Hematopoietic multipotent progenitor cell treated with erythropoietin and hydrocortisone succinate and interleukin-3 and kit ligand, for 17 days (in vitro differentiated cells): ENCODE measurements around the gene DLG2.
"Not testable (repeated sequence)": the region's sequence is repeated elsewhere in the genome, so short reads cannot be mapped to it uniquely, and the experiment has no call there.

Experiments used
- DNase-seq: peaks from one replicate; pipeline ENCODE4 v3.0.0-alpha.2; 2015; ENCODE audit warnings: low spot score

DLG2 gene

GRCh38 chr11:84833488-84834088, 793.6 kb downstream of the DLG2 start:
- DNase-seq: no peak

GRCh38 chr11:84830372-84830771, 796.8 kb downstream of the DLG2 start:
- no peak for DNase-seq

GRCh38 chr11:84829162-84829561, 798.0 kb downstream of the DLG2 start:
- no peak for DNase-seq

- DNase-seq: no peak
These were observed 798.5 kb downstream of the DLG2 start for GRCh38 chr11:84828616-84829015.

- DNase-seq: no peak
These were observed 802.0 kb downstream of the DLG2 start for GRCh38 chr11:84825106-84825660.

GRCh38 chr11:84824624-84825023, 802.5 kb downstream of the DLG2 start:
- no peak for DNase-seq

- no peak for DNase-seq
These were observed 807.6 kb downstream of the DLG2 start for GRCh38 chr11:84819537-84819936.

GRCh38 chr11:84819128-84819527, 808.0 kb downstream of the DLG2 start:
- no peak for DNase-seq

- DNase-seq: no peak
These were observed 809.1 kb downstream of the DLG2 start for GRCh38 chr11:84817998-84818397.

GRCh38 chr11:84812471-84812969, 814.6 kb downstream of the DLG2 start:
- DNase-seq: no peak

- no peak for DNase-seq
These were observed 820.8 kb downstream of the DLG2 start for GRCh38 chr11:84806354-84806753.

GRCh38 chr11:84804041-84804440, 823.1 kb downstream of the DLG2 start:
- no peak for DNase-seq

- DNase-seq: no peak
These were observed 826.3 kb downstream of the DLG2 start for GRCh38 chr11:84800755-84801346.

GRCh38 chr11:84799112-84799511, 828.0 kb downstream of the DLG2 start:
- no peak for DNase-seq

- DNase-seq: no peak
These were observed 831.4 kb downstream of the DLG2 start for GRCh38 chr11:84795698-84796097.

GRCh38 chr11:84794663-84795443, 832.3 kb downstream of the DLG2 start:
- DNase-seq: no peak

- no peak for DNase-seq
These were observed 833.8 kb downstream of the DLG2 start for GRCh38 chr11:84793318-84793717.

GRCh38 chr11:84790849-84791427, 836.2 kb downstream of the DLG2 start:
- DNase-seq: no peak

GRCh38 chr11:84788220-84788619, 838.9 kb downstream of the DLG2 start:
- no peak for DNase-seq

GRCh38 chr11:84784158-84784557, 843.0 kb downstream of the DLG2 start:
- not testable (repeated sequence) for DNase-seq

- DNase-seq: no peak
These were observed 846.4 kb downstream of the DLG2 start for GRCh38 chr11:84780689-84781293.

GRCh38 chr11:84775503-84775902, 851.6 kb downstream of the DLG2 start:
- DNase-seq: no peak
